Kidney (tissue), 14 donors: ENCODE measurements around the gene ACAP3. TPM values are rescaled to one million over a fixed set of nuclear protein-coding genes. Genes with fewer than 3 reads are reported as not detected.

Experiments
- DNase-seq, 5 donors: peaks; one replicate each; pipeline ENCODE4 v3.0.0-alpha.2; 2013 to 2020
- FAIRE-seq: peaks from 2 replicates; lab custom pipeline; 2012; peaks lifted over from hg19 to GRCh38; lab: Jason Lieb, UNC
- H3K27ac ChIP-seq, 2 donors: one replicate each; pipeline ENCODE4 v1.7.0; 2013; ENCODE audit warnings: low read depth in 2 of 2, low read length in 2 of 2, inconsistent platforms in 1 of 2
- H3K27me3 ChIP-seq: one replicate; pipeline ENCODE4 v1.7.1; 2013; ENCODE audit warnings: low read length, inconsistent platforms; ENCODE audit not compliant: control insufficient read depth, insufficient read depth
- H3K36me3 ChIP-seq, 3 donors: one replicate each; pipeline versions ENCODE4 v1.7.0 to v1.7.1; 2013; ENCODE audit warnings: low read length in 3 of 3, control low read depth in 1 of 3, inconsistent platforms in 1 of 3; ENCODE audit not compliant: insufficient read depth in 3 of 3, control insufficient read depth in 2 of 3
- H3K4me1 ChIP-seq, 3 donors: one replicate each; pipeline versions ENCODE4 v1.7.0 to v1.7.1; 2013; ENCODE audit warnings: low read length in 3 of 3, inconsistent platforms in 1 of 3, low read depth in 1 of 3; ENCODE audit not compliant: control insufficient read depth in 2 of 3, insufficient read depth in 2 of 3
- H3K4me3 ChIP-seq, 3 donors: one replicate each; pipeline versions ENCODE4 v1.7.0 to v1.8.1; 2013; ENCODE audit warnings: low read length in 3 of 3, control low read depth in 1 of 3, inconsistent platforms in 1 of 3
- H3K9ac ChIP-seq, 3 donors: one replicate each; pipeline versions ENCODE4 v1.7.0 to v1.7.1; 2013; ENCODE audit warnings: low read length in 3 of 3, control low read depth in 1 of 3, inconsistent platforms in 1 of 3
- H3K9me3 ChIP-seq, 3 donors: one replicate each; pipeline versions ENCODE4 v1.7.0 to v1.7.1; 2013; ENCODE audit warnings: low read length in 3 of 3, control low read depth in 1 of 3, inconsistent platforms in 1 of 3; ENCODE audit not compliant: control insufficient read depth in 2 of 3, insufficient read depth in 1 of 3
- intact Hi-C: fragments of 100-400 bp; cut with DNase I; formaldehyde crosslinking; loops from one replicate; pipeline ENCODE4 v1.11.1; 2022
- polyA plus RNA-seq: library from polyadenylated mRNA; stranded (reverse); fragments of 350-450 nt; fragmentation: Illumina TruSeq; extraction: RNeasy Lipid Tissue Mini Kit (QIAGEN cat#74804); gene quantifications from one replicate; pipeline ENCODE4 v1.2.3, GENCODE V29; 2014; ENCODE audit warnings: low read depth, low replicate concordance; ENCODE audit not compliant: insufficient read depth
- total RNA-seq: library from RNA; stranded (reverse); fragmentation: NEBNext Ultra II Directional; extraction: Animal tissue kit (Norgen Biotek cat#: 25700); gene quantifications from one replicate; pipeline ENCODE4 v1.2.1, GENCODE V29; 2021
- TF ChIP-seq, protein P1 (sequence below): IDR thresholded peaks from 3 replicates; pipeline ENCODE4 v1.5.1; 2012; ENCODE audit warnings: mild to moderate bottlenecking, moderate library complexity, borderline replicate concordance; ENCODE audit not compliant: insufficient read depth; ENCODE audit errors: extremely low read depth
- donor health status: control.
- donor health status: control.
- donor health status: control.
- donor health status: control.
- donor health status: control.
- donor health status: DM: yes; HTN: yes; CAD: no.
- donor health status: Normal renal cell carcinoma (clear cell type).

The ACAP3 gene
- total and polyA plus RNA-seq, 2 donors from 2014 or later: 15.9 to 39.5 TPM

DNA sequence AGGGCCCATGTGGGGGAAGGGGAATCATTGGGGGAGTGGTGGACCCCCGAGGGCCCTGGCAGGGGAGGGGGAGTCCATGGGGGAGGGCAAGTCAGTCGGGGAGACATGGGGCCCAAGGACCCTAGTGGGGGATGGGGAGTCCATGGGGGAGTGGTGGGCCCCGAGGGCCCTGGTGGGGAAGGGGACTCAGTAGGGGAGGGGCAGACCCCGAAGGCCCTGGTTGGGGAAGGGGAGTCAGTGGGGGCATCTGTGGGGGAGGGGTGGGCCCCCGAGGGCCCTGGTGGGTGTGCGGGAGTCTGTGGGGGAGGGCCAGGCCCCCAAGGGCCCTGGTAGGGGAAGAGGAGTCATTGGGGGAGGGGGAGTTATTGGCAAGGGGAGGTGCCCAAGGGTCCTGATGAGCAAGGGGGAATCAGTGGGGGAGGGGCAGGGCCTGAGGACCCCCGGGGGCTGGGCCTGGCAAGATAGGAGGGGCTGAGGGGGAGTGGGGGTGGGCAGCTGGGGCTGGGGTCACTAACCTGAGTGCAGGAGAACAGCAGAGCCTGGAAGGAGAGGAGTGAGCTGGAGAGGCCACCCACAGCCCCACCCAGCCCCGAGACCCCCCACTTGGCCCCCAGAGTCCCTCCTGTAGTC is 48.6 kb upstream of the ACAP3 start:
- TF ChIP-seq, protein P1, sequence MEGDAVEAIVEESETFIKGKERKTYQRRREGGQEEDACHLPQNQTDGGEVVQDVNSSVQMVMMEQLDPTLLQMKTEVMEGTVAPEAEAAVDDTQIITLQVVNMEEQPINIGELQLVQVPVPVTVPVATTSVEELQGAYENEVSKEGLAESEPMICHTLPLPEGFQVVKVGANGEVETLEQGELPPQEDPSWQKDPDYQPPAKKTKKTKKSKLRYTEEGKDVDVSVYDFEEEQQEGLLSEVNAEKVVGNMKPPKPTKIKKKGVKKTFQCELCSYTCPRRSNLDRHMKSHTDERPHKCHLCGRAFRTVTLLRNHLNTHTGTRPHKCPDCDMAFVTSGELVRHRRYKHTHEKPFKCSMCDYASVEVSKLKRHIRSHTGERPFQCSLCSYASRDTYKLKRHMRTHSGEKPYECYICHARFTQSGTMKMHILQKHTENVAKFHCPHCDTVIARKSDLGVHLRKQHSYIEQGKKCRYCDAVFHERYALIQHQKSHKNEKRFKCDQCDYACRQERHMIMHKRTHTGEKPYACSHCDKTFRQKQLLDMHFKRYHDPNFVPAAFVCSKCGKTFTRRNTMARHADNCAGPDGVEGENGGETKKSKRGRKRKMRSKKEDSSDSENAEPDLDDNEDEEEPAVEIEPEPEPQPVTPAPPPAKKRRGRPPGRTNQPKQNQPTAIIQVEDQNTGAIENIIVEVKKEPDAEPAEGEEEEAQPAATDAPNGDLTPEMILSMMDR: no peak
- Histone ChIP-seq H3K4me1 (peaks cover 0 to 25% (median 0%) of the 10 kb centered on the region in 3 donors), H3K36me3 (no peaks in the 10 kb centered on the region), H3K9ac (no peak overlapping the region), H3K4me3 (peak overlapping the region in 1 of 3 donors; percentile 55), H3K27ac (no peak overlapping the region), H3K27me3 (no peaks in the 10 kb centered on the region), H3K9me3 (no peaks in the 10 kb centered on the region)
- intact Hi-C loops: no loop called here
- DNase-seq: peak in 2 of 5 donors; percentile 77 to 80
- no peak for FAIRE-seq

DNA sequence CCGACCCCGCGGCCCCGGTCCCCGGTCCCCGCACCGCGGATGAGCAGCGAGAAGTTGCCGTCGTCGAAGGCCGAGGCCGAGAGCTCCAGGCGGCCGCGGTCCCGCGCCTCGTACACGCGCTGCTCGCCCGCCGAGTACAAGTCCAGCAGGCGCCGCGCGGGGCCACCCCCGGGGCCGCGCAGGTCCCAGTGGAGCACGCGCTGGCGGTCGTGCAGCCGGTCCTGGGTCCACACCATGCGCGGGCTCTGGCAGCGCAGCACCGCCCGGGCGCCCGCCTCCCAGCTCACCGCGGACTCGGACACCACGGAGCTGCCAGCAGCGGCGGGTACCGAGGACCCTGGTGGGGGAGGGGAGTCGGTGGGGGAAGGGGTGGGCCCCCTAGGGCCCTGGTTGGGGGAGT is 47.7 kb upstream of the ACAP3 start:
- TF ChIP-seq, protein P1: no peak
- Histone ChIP-seq H3K4me3 (no peak overlapping the region), H3K4me1 (peaks cover 0 to 18% (median 0%) of the 10 kb centered on the region in 3 donors), H3K9ac (no peak overlapping the region), H3K27me3 (no peaks in the 10 kb centered on the region), H3K36me3 (no peaks in the 10 kb centered on the region), H3K9me3 (no peaks in the 10 kb centered on the region), H3K27ac (no peak overlapping the region)
- intact Hi-C loops: no loop called here
- DNase-seq (peak; percentile 68 to 87 (median 82)), FAIRE-seq (no peak)

DNA sequence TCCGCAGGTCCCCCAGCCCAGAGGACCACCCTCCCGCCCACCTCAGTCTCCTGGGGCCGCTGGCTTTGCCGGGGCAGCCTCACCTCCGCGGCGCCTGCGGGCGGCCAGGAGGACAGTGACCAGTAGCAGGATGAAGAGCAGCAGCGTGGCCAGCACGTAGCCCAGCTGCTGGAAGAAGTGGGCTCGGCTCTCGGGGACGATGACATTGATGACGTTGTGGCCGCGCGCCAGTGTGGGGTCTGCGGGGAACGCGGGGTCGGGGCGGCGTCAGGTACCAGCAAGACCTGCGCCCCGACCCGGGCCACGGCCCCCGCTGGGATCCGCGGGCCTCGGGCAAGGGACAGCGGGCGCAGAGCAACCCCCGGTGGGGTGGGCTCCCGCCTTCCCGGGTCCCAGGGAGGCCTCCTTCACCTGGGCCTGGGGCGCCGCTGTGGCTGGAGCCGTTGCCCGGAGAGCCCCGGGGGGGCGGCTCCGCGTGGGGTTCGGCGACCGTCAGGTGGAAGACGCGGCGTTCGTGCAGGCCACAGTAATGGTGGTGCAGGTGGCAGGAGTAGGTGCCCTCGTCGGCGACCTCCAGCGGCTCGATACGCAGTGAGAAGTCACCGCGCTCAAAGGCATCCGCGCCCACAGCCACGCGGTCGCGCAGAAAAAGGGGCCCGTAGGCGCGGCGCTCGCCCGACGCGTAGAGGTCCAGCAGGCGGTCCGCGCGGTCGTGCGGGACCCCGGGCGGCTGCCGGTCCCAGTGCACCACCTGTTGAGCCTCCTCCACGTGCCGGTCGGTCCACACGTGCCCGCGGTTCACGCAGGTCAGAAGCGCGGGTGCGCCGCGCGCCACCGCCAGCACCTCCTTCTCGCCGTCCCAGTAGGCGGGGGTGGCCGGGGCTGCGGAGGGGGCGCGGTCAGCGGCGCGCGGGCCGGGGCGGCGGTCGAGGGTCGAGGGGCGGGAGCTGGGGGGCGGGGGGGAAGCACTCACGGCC is 46.8 kb upstream of the ACAP3 start:
- Histone ChIP-seq H3K9ac (no peak overlapping the region), H3K4me3 (no peak overlapping the region), H3K9me3 (no peaks in the 10 kb centered on the region), H3K36me3 (no peaks in the 10 kb centered on the region), H3K27me3 (no peaks in the 10 kb centered on the region), H3K4me1 (peaks cover 0 to 18% (median 0%) of the 10 kb centered on the region in 3 donors), H3K27ac (no peak overlapping the region)
- no peak for FAIRE-seq
- TF ChIP-seq, protein P1: no peak
- peak in 1 of 5 donors; percentile 77 for DNase-seq
- intact Hi-C loops: no loop called here
